ENCODE measurements around the gene TSPEAR.

The TSPEAR gene

GRCh38 chr21:44539046-44539445 lies 172.3 kb downstream of the TSPEAR start:
- DNase-seq = no peak

- no peak for DNase-seq
Observed at GRCh38 chr21:44537930-44538911, 173.2 kb downstream of the TSPEAR start.

DNA sequence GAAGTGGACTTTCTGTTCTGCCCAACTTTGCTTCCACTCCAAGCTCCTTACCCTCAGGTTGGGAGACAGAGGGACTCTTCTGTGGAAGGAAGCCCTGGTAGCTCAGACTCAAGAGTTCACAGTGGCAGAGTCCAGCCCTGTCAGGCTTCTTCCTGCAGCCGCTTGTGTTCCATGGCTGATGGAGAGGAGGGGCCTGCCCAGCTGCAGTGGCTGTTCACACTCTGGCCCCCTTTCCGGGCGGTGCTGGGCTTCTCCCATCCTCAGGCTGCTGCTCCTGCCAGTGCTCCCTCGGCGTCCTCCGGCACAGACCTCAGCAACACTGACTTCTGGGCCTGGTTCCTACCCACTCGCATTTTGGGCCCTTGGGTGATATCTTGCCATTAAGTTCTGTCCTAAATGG lies 175.4 kb downstream of the TSPEAR start:
- DNase-seq = no peak

GRCh38 chr21:44534688-44535087 lies 176.7 kb downstream of the TSPEAR start:
- no peak for DNase-seq

GRCh38 chr21:44533891-44534627 lies 177.3 kb downstream of the TSPEAR start:
- DNase-seq = no peak

DNA sequence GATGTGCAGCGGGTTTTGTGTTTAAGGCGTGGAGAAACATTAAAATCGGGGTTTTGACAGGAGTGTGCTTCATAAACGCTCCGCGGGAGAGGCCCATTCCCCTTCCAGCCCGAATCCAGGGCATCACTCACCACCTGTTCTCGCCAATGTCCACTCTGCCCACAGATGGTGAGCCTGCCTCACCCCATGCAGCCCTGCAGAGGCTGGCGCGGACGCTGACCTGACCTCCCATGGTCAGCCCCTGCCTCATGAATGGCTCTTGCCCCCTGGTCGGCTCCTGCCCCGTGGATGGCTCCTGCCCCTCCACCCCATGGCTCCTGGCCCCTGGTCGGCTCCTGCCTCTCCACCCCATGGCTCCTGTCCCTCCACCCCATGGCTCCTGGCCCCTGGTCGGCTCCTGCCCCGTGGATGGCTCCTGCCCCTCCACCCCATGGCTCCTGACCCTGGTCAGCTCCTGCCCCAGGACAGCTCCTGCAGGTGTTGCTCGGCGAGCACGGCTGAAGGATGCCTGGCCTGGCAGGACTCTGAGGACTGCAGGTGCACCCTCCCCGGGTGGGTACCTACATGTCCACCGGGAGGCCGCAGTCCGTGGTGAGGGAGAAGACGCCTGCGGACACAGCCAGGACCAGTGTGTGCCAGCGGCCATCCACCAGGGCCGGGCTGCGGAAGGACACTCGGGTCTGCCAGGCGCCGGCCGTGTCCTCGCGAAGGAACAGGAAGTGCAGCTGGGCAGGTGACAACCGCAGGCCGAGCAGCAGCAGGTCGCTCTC lies 178.1 kb downstream of the TSPEAR start:
- DNase-seq = no peak

GRCh38 chr21:44532712-44533111 lies 178.7 kb downstream of the TSPEAR start:
- no peak for DNase-seq

GRCh38 chr21:44531606-44532564 lies 179.5 kb downstream of the TSPEAR start:
- DNase-seq = no peak

- DNase-seq = no peak
Observed at GRCh38 chr21:44530903-44531605, 180.3 kb downstream of the TSPEAR start.

DNA sequence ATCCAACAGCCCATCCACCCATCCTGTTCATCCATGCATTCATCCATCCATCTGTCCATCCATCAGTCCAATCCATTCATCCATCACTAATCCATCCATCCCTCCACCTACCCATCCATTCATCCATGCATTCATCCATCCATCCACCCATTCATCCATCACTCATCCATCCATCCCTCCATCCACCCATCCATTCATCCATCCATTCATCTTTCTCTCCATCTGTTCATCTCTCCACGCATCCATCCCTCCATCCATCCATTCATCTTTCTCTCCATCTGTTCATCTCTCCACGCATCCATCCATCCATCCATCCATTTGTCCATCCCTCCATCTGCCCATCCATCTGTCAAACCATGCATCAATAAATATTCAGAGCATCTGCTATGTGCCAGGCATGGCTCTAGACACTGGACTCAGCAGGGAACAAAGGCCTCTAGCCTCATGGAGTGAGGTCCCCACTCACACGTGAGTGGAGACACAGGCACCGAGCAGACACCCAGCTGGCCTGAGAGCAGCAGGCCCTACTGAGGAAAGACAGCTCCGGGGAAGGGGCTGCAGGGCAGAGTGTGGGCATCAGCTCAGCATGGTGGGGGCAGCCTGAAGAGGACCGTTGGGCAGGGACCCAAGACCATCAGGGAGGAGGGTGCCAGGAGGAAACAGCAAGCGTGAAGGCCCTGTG lies 181.0 kb downstream of the TSPEAR start:
- no peak for DNase-seq

GRCh38 chr21:44529503-44530125 lies 181.8 kb downstream of the TSPEAR start:
- DNase-seq = no peak

DNA sequence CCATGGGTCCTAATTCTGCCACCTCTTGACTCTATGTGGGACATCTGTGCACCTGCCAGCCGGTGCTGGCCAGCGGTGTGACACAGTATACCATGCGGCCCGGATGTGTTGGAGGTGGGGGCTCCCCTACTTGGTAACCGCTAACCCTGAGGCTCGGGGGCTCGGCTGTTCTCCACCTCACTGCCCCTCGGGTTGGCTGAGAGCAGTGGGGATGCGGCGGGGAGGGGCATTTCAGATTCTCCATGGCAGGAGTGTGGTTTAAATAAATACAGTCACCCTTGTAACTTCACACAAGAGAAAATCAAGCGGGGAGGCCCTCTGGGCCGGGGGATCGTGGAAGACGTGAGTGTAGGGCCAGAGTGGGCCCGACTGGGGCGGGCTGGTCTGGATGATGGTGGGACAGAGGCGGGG lies 182.4 kb downstream of the TSPEAR start:
- DNase-seq = peak in 1 of 5 experiments; percentile 1

DNA sequence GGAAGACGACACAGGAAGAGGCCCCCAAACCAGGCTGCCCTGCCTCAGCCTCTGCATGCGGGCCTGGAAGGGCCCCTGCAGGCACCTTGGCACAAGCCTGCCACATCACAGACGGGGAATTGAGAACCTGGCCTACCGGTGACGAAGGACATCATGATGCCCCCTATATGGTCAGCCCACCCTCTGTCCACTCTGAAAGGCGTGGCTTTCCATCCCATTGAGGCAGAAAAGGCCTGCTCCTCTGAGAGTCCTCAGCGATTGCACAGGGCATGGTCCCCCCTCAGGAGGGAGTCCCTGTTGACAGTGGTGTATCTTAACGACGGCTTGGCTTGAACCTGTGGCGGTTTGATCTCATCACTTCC lies 182.8 kb downstream of the TSPEAR start:
- peak in 2 of 5 experiments; percentile 1 for DNase-seq

GRCh38 chr21:44527983-44528633 lies 183.3 kb downstream of the TSPEAR start:
- DNase-seq = peak in 1 of 5 experiments; percentile 3

DNA sequence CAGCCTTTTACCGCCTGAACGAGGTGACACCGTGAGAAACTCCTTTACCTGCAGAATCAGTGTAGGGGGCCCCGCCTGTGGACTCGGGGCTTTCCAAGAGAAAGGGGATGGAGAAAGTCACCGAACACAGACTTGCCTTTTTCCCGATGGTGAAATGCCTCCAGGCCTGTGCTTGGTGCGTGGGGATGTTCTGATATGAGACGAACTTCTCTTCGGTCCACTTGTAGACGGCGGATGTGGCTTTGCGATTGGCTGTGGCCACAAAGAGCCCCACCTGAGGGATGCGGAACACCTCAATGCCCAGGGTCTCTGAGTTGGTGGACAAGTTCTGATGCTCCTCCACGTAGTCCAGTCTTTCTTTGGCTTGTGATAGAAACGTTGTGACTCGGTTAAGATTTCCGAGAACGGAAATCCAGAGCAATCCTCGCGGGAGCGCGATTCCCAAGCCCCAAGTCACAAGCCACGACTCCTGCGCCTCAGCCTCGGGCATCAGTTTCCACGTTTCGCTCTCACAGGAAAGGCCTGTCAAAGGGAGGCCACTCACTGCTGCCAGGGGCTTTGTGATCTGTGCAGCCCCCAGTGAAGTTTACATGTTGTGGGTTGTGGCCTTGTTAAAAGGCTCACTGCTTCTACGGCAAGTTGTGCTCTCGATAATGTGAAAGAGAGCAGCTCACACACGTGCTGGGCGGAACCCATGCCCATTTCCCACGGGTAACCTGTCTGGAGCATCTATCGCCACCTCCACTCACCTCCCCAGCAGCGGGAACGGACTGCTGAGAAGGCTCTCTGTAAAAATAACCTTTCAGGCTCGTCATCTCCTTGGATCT lies 184.0 kb downstream of the TSPEAR start:
- DNase-seq = peak in 1 of 5 experiments; percentile 7

- peak in 1 of 5 experiments; percentile 2 for DNase-seq
Observed at GRCh38 chr21:44526096-44526997, 185.0 kb downstream of the TSPEAR start.

DNA sequence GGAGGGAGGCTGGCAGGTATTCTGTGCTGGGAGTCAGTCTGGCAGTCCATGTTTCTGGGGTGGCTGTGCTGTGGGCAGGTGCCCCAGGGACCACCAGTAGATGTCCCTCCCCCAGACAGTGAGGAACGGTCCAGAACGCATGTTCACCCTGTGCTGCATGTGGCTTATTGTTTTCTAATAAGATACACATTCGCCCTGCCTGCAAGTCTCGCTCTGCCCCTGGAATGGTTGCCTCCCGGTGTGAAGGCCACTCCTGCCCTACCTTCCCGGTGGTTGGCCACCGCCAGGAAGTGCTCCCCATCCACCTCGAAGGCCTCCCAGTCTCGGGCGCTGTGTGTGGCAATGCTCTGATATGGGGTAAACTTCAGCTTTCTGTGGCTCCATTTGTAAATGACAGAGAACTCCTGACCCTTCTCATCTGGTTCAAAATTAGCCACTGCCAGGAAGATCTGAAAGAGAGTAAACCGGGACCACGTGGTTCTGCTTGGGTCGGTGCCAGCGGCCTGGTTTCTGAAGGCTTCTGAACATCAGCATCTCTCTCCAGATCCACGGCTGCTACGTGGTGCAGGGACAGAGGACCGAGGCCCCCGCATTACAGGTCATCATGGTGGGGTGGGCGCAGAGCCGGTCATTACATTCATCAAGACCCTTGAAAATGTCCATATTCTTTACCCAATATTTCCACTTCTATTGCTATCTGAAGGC lies 185.8 kb downstream of the TSPEAR start:
- DNase-seq = no peak

All from T-helper 2 cell (primary cell).